Measurements from ENCODE around the gene BHLHE40. TPM values are rescaled to one million over a fixed set of nuclear protein-coding genes. Genes with fewer than 3 reads are reported as not detected.

BHLHE40 gene
- total and polyA plus RNA-seq, 2 experiments from 2014 or later, result 1.7 to 2.2 TPM

DNA sequence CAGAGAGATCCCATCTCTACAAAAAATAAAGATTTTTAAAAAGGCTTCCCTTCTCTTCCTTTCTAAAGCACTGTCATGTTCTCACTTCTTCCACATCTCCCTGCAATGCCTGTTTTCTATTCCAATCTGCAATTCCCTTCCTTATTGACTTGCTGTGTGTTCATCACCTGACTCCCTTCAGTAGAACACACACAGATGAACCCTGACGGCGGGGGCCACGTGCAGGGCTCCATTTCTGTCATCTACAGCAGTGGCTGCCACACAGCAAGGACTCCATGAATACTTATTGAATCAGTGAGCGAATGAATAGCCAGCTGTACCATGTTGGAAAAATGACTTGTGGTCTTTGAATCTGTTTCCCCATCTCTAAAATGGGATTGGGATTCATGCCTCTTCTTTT is 26.1 kb downstream of the BHLHE40 start:
- H2AFZ ChIP-seq, result no peak overlapping the region
- no peaks in the 10 kb centered on the region for H3F3A ChIP-seq (replicated peaks; ENCODE audit: low read depth)
- no peaks in the 10 kb centered on the region for H3K79me2 ChIP-seq (replicated peaks; ENCODE audit: insufficient read depth)
- no peaks in the 10 kb centered on the region for H3K36me3 ChIP-seq (ENCODE audit: insufficient read depth)
- no peaks in the 10 kb centered on the region for H4K20me1 ChIP-seq (replicated peaks; ENCODE audit: insufficient read depth)
- H3K4me3 ChIP-seq, result no peak overlapping the region
- H3K36me3 Mint-ChIP-seq (ENCODE audit: low read depth), result no peaks in the 10 kb centered on the region
- no peak overlapping the region for H3K27ac Mint-ChIP-seq
- no peaks in the 10 kb centered on the region for H3K9me3 Mint-ChIP-seq
- no peak overlapping the region for H3K4me2 ChIP-seq
- no peak overlapping the region for H3K4me3 Mint-ChIP-seq
- peaks cover 5% of the 10 kb centered on the region for H3K27me3 Mint-ChIP-seq (ENCODE audit: insufficient read depth, low read depth, poor library complexity)
- H3K9me2 ChIP-seq (ENCODE audit: insufficient read depth), result no peaks in the 10 kb centered on the region
- DNase-seq (ENCODE audit: low spot score) (no peak), ATAC-seq (no peak)
- TF ChIP-seq ZNF331 (CRISPR knock-in tag; IDR thresholded peaks at IDR 0.05; ENCODE audit: low read depth) (no peak), NANOG (IDR thresholded peaks at IDR 0.05; ENCODE audit: borderline replicate concordance) (no peak), POLR2AphosphoS5 (IDR thresholded peaks at IDR 0.05; ENCODE audit: low read depth) (no peak), EZH2 (IDR thresholded peaks at IDR 0.05; ENCODE audit: low read depth, unreplicated experiment) (no peak)
- H3K27me3 ChIP-seq (ENCODE audit: insufficient read depth), result no peaks in the 10 kb centered on the region
- peaks cover 3% of the 10 kb centered on the region; the same call in 2 of the 3 replicates for H3K4me1 Mint-ChIP-seq
- peaks cover 7% of the 10 kb centered on the region; the same call in 1 of the 2 replicates for H3K4me1 ChIP-seq (ENCODE audit: insufficient read depth)
- H3K27ac ChIP-seq (ENCODE audit: low read depth), result no peak overlapping the region

DNA sequence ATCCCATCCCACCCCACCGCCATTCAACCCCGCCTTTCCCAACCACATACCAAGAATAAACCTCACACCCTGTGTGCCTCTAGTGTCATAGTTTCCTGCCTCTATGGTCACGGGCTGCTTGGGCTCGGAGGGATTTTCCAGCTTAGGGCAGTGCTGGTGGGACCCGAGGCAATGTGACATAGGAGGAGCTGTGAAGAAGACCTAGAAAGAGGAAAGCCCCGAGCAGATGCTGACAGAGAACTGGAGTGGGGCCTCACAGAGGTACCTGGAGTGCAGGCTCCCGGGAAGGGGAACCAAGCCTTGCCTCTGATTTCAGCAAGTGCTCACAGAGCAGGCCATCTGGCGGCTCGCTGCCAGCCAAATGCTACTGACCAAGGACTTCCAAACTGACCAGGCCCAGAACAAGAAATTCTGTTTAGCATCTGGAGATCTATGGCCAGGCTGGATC is 27.5 kb downstream of the BHLHE40 start:
- peaks cover 3% of the 10 kb centered on the region; the same call in 2 of the 3 replicates for H3K4me1 Mint-ChIP-seq
- no peak overlapping the region for H3K4me2 ChIP-seq
- DNase-seq (ENCODE audit: low spot score) (no peak), ATAC-seq (no peak)
- H3F3A ChIP-seq (replicated peaks; ENCODE audit: low read depth), result no peaks in the 10 kb centered on the region
- no peak overlapping the region for H3K4me3 Mint-ChIP-seq
- no peak overlapping the region for H2AFZ ChIP-seq
- TF ChIP-seq NANOG (IDR thresholded peaks at IDR 0.05; ENCODE audit: borderline replicate concordance) (no peak), ZNF331 (CRISPR knock-in tag; IDR thresholded peaks at IDR 0.05; ENCODE audit: low read depth) (no peak), CREB1 (CRISPR knock-in tag; IDR thresholded peaks at IDR 0.05; ENCODE audit: low read depth) (no peak), ZNF114 (CRISPR knock-in tag; IDR thresholded peaks at IDR 0.05) (no peak), EZH2 (IDR thresholded peaks at IDR 0.05; ENCODE audit: low read depth, unreplicated experiment) (no peak)
- TF ChIP-seq, protein P1, sequence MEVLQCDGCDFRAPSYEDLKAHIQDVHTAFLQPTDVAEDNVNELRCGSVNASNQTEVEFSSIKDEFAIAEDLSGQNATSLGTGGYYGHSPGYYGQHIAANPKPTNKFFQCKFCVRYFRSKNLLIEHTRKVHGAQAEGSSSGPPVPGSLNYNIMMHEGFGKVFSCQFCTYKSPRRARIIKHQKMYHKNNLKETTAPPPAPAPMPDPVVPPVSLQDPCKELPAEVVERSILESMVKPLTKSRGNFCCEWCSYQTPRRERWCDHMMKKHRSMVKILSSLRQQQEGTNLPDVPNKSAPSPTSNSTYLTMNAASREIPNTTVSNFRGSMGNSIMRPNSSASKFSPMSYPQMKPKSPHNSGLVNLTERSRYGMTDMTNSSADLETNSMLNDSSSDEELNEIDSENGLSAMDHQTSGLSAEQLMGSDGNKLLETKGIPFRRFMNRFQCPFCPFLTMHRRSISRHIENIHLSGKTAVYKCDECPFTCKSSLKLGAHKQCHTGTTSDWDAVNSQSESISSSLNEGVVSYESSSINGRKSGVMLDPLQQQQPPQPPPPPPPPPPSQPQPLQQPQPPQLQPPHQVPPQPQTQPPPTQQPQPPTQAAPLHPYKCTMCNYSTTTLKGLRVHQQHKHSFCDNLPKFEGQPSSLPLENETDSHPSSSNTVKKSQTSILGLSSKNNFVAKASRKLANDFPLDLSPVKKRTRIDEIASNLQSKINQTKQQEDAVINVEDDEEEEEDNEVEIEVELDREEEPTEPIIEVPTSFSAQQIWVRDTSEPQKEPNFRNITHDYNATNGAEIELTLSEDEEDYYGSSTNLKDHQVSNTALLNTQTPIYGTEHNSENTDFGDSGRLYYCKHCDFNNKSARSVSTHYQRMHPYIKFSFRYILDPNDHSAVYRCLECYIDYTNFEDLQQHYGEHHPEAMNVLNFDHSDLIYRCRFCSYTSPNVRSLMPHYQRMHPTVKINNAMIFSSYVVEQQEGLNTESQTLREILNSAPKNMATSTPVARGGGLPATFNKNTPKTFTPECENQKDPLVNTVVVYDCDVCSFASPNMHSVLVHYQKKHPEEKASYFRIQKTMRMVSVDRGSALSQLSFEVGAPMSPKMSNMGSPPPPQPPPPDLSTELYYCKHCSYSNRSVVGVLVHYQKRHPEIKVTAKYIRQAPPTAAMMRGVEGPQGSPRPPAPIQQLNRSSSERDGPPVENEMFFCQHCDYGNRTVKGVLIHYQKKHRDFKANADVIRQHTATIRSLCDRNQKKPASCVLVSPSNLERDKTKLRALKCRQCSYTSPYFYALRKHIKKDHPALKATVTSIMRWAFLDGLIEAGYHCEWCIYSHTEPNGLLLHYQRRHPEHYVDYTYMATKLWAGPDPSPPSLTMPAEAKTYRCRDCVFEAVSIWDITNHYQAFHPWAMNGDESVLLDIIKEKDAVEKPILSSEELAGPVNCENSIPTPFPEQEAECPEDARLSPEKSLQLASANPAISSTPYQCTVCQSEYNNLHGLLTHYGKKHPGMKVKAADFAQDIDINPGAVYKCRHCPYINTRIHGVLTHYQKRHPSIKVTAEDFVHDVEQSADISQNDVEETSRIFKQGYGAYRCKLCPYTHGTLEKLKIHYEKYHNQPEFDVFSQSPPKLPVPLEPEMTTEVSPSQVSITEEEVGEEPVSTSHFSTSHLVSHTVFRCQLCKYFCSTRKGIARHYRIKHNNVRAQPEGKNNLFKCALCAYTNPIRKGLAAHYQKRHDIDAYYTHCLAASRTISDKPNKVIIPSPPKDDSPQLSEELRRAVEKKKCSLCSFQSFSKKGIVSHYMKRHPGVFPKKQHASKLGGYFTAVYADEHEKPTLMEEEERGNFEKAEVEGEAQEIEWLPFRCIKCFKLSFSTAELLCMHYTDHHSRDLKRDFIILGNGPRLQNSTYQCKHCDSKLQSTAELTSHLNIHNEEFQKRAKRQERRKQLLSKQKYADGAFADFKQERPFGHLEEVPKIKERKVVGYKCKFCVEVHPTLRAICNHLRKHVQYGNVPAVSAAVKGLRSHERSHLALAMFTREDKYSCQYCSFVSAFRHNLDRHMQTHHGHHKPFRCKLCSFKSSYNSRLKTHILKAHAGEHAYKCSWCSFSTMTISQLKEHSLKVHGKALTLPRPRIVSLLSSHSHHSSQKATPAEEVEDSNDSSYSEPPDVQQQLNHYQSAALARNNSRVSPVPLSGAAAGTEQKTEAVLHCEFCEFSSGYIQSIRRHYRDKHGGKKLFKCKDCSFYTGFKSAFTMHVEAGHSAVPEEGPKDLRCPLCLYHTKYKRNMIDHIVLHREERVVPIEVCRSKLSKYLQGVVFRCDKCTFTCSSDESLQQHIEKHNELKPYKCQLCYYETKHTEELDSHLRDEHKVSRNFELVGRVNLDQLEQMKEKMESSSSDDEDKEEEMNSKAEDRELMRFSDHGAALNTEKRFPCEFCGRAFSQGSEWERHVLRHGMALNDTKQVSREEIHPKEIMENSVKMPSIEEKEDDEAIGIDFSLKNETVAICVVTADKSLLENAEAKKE (CRISPR knock-in tag; IDR thresholded peaks at IDR 0.05), result no peak
- TF ChIP-seq, protein P2, sequence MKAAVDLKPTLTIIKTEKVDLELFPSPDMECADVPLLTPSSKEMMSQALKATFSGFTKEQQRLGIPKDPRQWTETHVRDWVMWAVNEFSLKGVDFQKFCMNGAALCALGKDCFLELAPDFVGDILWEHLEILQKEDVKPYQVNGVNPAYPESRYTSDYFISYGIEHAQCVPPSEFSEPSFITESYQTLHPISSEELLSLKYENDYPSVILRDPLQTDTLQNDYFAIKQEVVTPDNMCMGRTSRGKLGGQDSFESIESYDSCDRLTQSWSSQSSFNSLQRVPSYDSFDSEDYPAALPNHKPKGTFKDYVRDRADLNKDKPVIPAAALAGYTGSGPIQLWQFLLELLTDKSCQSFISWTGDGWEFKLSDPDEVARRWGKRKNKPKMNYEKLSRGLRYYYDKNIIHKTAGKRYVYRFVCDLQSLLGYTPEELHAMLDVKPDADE (IDR thresholded peaks at IDR 0.05), result no peak
- no peaks in the 10 kb centered on the region for H3K9me2 ChIP-seq (ENCODE audit: insufficient read depth)
- no peak overlapping the region for H3K27ac Mint-ChIP-seq
- H3K27me3 Mint-ChIP-seq (ENCODE audit: insufficient read depth, low read depth, poor library complexity), result peaks cover 5% of the 10 kb centered on the region
- no peaks in the 10 kb centered on the region for H3K36me3 Mint-ChIP-seq (ENCODE audit: low read depth)
- no peaks in the 10 kb centered on the region for H3K36me3 ChIP-seq (ENCODE audit: insufficient read depth)
- H4K20me1 ChIP-seq (replicated peaks; ENCODE audit: insufficient read depth), result no peaks in the 10 kb centered on the region
- H3K9me3 Mint-ChIP-seq, result no peaks in the 10 kb centered on the region
- H3K27ac ChIP-seq (ENCODE audit: low read depth), result no peak overlapping the region
- peaks cover 7% of the 10 kb centered on the region; the same call in 1 of the 2 replicates for H3K4me1 ChIP-seq (ENCODE audit: insufficient read depth)
- H3K4me3 ChIP-seq, result no peak overlapping the region
- H3K79me2 ChIP-seq (replicated peaks; ENCODE audit: insufficient read depth), result no peaks in the 10 kb centered on the region
- no peaks in the 10 kb centered on the region for H3K27me3 ChIP-seq (ENCODE audit: insufficient read depth)
